Brain pericyte (primary cell): ENCODE data around the gene NT5C3B.
A peak's percentile ranks its signal among the peaks of the same experiment; 100 is the strongest.

ENCODE experiments used
- DNase-seq: peaks from one replicate; pipeline ENCODE4 v3.0.0-alpha.2; 2012; ENCODE audit warnings: low read depth, low spot score

Gene NT5C3B

DNA sequence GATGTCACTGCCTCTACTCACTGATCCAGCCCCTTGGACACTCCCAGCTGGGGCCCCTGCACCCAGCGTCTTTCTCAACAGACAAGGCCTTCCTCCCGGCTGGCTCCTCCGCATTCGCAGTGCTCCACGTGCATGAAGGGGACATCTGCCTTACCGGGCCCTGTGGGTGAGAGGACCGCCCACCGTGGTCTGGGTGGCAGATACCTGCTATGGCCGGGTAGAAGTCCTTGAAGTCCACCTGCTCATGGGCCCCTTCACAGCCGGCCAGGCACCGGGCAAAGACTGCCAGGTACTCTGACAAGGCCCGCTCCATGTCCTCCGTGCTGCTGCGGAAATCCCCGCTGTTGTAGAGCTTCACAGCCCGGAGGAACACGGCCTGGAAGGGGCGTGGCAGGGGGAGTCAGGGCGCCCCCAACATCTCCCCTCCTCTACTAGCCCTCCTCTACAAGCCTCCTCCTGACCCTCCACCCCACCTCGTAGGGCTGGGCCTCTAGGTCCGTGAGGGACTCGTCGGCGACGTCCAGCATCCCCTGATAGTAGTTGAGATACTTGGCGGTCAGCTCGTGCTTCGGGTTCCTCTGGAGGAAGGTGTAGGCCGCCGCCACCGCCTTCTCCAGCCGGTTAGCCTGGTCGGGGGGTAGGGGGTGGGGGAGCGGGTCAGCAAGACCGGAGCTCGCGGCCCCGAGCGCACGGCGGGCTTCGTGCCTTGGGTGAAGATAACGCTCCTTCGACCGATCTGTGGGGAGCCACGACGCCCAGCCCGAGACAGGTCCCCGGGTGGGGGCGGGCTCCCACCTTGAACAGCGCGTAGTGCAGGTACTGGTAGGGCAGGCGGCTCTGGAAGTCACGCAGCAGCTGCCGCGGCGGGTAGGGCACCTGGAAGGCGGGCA is 25.1 kb downstream of the NT5C3B start:
- DNase-seq = no peak

DNA sequence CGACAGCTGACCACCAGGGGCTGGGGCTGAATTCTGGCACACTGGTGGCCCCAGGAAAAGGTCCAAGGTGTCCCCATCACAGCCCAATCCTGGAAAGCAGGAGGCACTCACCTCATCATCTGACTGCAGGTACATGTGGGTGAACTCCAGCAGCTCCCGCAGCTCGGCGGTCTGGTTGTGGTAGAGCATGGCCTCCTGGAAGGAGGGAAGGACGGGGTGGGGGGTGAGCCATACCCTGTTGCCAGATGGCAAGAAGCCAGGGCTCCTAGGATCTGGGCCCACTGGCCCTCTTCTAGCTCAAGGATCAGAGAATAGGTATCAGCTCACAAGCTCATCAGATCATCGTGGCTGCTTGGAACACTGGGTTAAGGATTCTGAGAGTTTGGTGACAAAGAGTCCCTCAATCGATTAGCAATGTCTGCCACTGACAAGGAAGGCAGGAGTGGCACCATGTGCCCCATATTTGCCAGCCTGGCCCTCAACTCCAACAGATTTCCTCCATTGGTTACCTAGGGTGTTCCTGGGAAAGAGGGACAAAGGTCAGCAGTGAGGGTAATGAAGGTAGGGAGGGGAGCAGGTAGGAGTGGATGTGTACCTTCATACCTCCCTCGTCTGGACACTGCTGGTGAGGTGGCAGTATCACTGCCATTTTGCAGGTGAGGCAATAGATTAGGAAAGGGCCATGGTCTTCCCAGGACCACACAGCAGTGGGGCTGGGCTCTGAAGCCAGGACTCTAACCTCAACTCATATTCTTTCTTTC is 29.2 kb downstream of the NT5C3B start:
- DNase-seq = no peak

DNA sequence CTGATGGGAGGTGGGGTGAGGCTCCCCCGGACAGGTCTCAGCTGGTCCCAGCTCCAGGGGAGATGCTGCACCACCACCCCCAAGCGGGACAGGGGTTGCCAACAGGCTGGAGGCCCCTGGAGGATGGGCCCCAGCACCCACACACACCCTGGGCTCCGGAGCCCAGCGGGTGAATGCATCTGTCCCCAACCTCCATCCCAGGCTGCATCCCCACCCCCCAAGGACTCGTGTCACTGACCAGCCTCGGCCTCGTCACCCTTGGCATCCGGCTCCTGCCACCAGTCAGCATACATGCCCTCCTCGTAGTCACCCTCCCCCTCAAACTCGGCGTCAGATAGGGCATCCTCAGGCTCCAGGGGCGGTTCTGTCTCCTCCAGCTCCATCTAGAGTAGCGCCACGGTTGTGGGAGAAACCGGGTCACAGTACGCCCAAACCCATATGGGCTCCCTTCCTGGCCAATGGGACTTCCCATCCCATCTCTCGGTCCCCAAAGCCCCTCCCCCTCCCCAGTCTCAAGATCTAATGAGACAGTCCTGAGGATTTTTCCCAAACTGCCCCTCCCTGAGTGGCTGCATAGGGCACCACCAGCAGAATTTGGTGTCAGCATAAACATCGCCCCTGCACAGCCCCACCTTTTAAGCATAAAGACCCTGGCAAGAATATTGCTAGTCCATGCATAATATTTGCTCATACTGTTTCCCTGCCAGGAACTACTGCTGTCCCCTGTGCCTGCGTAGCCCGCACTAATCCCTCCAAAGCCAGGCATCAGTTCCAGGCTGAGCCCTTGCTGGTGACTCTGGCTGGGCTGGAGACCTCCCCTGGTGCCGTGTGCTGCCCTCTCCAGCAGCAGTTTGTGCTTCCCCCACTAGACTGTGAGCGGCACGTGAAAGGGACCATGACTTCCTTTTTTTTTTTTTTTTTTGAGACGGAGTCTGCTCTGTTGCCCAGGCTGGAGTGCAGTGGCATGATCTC is 32.7 kb downstream of the NT5C3B start:
- DNase-seq = no peak

DNA sequence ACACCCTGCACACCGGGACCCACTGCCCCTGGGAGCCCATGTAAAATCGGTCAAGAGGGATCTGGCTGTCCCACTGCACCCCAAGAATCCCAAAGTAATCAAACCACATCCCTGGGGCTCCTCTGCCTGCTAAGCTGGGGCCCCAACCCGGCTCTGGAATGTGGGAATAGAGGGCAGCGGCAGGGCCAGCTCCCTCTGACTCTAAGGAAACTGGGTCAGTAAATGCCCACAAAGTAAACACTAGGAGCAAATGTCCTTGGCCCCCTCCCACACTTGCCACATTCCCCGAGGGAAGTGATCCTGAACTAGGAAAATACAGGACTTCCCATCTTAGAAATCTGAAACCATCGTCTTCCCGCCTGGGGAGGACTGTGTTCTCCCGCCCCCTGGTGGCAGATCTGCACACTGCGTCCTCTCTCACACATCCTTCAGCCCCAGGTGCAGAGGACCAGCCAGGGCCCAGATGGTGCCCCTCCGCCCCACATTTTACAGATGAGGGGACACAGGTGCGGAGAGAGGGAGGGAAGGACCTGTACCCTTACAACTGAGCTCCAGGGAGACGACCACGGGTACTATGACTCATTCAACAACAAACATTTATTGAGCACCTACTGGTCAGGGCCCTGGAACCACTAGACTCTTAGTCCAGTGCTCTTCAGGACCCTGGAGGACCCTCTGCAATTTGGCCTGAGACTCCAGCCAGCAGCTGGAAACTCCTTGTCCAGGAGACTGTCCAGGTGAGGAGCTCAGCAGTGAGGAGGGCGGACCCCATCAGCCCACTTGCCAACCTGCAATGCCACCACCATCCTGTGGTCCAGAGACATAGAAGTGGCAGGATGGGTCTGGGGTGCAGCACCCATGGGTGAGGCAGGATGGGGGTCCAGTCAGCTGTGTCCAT is 34.4 kb downstream of the NT5C3B start:
- no peak for DNase-seq

DNA sequence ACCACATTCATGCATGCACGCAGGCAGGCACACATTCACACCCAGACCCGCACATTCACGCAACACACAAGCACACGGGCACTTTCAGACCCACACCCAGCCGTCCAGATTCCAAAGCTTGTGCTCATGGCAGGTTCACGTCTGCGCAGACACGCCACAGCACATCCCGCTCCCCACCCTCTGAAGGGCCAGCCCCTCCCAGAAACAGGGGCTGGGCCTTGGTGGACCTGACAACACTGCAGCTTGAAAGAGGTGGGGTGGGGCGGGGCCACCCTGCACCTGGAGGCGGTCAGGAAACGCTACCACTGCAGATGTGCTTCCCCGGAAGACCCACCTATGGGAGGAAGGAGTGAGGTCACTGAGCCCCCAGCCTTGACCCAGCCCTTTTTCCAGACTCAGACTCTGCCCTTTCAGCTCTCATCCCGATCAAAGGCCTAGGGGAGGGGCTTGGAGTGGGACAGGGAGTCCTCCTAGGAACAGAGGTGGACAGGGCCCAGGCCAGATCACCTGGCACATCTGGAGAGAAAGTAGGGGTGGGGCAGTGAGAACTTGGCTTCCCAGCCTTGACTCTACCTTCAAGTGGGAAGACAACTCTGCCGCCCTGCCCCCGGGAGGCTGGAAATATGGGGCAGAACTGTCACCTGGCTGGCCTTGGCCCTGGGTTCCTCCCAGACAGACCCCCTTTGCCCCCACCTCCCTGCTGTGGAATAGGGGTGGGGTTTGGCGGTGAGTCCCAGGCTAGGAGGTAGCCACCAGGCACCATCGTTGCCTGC is 35.2 kb downstream of the NT5C3B start:
- no peak for DNase-seq

DNA sequence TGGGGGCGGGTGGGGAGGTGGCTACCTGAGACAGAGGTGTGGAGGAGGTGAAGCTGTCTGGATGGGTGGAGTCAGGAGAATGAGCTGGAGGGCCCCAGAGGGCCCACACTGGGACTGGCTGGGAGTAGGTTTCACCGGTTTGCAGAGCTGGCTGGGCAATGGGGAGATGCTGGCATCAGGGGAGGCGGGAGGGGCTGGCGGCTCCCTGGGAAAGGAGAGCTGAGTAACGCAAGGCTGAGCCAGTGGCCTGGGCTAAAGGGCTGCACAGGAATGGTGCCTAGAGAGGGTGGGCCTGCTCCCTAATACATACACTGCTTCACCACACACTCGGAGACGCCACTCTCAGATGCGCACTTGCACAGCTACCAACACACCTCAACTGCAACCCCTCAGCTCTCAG is 36.7 kb downstream of the NT5C3B start:
- no peak for DNase-seq

DNA sequence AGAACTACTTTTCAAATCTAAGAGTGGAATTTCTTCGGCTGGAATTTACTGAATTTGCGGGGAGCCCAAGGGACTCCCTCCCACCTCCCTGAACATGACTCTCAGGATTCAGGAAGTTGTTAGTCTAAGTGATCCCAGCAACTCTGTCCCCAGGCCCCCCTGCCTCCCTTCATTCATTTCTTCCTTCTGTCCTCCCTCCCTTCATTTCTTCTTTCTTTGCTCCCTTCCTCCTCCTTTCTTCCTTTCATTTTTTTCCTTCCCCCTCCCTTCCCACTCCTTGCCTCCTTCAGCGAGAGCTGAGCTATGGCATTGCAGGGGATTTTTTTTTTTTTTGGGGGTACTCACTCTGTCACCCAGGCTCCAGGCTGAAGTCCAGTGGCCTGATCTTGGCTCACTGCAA is 38.7 kb downstream of the NT5C3B start:
- no peak for DNase-seq

DNA sequence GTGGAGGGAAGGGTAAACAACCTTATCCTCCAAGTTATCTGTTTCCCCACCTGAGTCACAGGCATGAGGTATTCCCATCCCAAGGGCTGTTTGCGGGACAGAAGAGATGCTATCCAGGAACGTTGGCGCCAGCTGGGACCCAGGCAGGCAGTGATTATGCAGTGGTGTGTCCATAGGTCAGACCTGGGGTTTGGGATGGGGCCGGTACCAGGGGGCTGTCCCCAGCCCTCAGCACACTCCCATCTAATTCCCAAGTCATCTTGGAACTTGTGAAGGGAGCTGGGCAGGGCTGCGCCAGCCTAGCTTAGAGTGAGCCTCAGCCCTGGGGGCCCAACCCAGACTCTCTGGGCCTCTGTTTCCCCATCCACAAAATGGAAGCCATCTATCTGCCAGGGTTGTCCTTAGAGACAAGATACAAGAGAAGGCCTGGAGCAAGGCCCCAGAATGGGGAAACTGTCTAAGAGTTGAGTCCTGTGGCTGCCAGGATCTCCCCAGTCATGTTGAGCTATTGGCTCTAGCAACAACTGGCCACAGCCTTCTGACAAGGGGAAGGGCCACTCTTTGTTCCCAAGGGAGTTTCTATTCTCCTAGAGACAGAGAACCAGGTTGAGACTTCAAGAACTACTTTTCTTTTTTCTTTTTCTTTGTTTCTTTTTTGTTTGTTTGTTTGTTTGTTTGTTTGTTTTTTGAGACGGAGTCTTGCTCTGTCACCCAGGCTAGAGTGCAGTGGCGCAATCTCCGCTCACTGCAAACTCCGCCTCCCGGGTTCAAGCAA is 39.7 kb downstream of the NT5C3B start:
- no peak for DNase-seq

DNA sequence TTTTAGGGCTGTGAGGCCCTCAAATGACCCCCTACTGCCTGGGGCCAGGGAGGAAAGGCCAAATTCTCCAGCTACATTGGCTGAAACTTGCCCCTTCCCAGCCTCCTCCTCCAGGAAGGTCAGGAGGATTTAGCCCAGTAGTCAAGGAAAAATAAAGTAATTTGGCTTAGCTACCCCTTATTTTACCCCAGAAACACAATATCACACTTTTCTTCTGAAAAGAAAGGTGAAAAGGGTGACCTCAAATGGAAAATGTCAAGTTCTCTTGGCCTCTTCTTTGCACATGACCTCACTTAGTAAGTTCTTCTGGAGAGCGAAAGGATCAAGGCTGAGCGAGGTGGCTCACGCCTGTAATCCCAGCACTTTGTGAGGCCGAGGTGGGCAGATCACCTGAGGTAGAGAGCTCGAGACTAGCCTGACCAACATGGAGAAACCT is 41.5 kb downstream of the NT5C3B start:
- DNase-seq = no peak

DNA sequence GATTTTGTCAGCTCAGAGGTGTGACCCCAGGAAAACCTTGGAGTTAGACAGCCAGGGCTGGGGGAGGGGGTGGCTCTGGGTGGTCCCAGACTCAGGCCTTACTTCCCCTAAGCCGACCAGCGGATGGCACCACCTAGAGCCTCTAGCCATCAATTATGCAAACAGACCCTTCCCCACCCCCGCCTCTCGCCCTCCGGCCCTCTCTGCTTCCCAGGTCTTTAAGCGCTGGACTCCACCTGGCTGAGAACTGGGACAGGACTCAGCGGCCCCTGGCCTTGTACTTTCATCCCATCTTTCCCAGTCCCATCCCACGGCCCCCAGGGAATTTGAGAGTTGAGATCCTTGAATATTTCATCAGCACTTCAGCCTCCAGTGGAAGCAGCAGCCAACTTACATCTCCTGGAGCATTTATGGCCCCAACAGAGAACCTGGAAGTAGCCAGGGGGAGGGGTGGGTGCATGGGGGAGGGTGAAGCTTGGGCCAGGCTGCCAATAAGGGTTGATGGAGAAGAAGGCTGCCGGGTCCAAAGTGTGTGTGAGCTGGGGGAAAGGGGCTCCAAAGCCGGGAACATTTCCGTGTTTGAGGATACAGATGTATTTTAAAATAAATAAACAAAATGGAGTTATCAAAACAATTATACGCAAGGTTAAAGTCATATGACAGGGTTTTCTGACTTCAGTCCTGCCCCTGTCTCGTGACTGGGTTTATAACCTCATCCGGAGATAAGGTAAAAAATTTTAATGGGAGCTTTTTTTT is 42.1 kb downstream of the NT5C3B start:
- DNase-seq = peak; percentile 47

DNA sequence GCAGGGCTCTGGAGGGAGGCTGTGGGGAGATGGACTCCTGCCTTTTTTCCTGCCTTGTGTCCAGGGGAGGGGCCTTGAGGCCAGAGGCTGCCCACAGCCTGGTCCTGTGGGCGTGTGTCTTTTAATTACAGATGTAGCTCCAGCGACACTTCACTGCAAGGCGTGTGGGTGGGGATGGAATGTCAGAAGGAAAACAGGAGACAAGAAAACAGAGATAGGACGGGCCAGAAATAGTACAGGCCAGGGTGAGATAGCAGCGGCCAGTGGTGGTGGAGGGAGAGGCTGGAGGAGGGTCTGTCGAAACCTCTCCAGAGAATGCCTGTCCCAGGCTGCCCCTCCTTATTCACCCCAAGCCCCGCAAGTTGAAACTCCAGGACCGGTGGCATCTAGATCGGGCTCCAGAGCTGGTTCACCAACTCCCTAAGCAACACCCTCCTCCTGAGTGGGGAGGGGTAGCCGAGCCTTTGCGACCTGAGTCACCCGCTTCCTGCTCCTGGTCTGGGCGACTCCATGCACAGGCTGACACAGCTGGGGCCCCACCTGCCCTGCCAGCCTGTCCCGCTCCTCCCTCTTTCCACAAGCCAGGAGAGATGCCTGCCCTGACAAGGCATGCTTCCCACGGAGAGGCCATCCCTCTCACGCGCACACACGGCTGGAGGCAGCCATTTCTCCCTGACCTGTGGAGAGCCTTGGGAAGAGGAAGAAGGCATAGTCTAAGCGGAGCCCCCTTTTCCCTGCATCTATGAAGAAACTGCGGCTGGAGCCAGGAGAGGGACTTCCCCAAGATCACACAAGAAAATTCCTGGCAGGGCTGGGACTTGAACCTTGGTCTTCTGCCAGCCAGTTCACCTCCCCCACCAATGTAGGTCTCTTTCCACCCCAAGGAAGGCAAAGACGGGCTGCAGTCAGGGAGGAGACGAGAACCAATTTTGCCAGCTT is 42.9 kb downstream of the NT5C3B start:
- peak; percentile 41 for DNase-seq

DNA sequence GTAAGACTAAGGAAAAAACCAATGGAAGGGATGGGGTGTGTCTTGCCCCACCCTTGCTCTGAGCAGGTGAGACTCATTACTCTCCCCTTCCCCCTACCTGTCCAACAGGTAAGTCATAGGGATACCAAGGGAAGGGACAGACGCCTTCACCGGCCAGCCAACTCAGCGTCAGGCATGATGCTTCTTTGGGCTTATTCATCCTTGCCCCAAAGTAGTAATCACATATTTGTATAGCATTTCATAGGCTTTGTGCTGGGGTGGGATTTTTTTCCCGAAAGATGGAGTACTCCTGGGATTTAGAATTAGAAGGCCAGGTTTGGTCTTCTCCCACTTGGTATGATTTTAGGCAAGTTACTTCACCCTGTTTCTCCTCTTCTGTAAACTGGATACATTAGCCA is 49.0 kb downstream of the NT5C3B start:
- DNase-seq = no peak

DNA sequence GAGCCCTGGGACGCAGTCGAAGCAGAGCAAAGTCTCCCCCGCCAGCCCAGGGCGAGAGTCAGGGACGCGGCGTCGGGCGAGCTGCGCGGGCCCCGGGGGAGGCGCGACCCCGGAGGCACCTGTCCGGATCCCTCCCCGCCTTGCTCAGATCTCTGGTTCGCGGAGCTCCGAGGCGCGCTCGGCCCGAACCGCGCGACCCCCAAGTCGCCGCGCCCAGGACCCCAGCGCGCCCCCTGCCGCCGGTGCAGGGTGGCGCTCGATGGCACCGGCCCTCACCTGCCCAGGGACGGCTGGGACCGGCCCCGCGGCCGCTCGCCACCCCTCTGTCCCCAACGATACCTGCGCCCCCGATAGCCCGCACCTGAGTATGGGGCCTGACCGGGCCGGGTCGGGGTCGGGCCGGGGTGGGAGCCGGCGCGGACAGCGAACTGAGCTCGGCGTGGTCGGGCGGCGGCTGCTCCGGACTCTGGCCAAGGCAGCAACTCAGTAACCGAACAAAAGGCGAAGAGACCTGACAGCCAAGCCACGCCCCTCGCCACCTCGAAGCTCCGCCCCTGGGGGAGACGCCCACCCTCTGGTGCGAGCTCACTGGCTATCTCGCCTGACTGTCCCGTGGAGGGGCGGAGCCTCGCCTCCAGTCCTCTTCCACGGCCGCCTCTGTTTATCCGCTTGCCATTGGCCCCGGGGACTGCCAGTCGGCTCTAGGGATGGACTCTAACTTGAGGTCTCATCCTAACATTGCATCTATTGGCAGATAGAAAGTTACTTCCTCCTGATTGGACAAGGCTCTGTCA is 49.6 kb downstream of the NT5C3B start, which contains the start of gene JUP:
TSS of gene JUP (minus strand) at position 485 of the 794 bp plus-strand sequence. CDS start 14,857 bp downstream, outside the sequence.
- DNase-seq = peak; percentile 97

DNA sequence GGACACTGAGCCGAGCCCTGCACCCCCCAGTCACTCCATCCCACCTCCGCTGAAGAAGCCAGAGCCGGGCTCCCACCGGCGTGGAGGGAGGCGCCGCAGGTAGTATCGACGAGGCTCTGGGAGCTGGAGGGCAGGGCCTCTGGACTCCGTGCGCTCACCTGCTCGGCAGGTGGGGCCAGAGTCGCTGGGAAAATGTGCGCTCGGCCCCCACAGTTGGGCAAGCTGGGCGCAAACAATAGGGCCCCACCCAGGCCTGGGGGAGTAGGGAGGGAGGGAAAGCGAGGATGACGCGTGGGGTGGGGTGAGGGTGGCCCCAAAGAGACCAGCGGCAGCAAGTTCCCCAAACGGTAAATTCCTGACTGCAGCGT is 50.2 kb downstream of the NT5C3B start:
- no peak for DNase-seq

DNA sequence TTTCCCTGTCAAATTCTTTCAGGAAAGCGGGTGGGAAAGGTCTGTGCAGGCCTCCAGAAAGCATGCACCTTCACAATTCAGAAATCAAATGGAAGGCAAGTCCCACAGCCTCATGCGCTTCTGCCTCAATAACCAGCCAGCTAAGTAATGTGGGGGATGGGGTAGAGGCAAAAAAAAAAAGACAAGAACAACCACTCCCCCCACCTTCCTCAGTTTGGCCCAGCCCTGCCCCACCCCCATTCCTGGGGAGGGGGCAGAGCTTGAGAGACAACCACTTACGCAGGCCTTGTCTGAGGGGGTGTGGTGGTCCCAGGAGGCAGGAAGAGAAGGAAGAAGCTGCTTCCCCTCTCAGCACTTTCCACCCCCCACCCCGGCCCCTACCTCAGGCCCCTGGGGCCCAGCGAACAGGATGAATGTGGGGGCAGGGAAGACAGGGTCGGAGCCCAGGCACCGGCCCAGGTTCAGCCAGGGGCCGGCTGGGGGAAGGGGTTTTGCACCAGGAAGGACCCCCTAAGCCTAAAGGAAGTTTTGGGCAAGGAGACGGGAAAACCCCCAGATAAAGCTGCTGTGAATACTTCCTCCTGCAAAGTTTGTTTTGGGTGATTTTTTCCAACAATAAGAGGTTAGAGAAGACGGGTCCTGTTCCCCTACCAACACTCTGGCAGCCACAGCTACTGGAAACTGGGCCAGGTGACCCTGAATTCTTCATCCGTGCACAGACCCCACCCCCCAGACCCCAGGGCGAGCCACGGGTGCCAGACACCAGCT is 50.8 kb downstream of the NT5C3B start:
- DNase-seq = no peak
